ENCODE results near the gene KRTAP4-3.
"Not testable (repeated sequence)": the region's sequence is repeated elsewhere in the genome, so short reads cannot be mapped to it uniquely, and the experiment has no call there.

Gene KRTAP4-3

DNA sequence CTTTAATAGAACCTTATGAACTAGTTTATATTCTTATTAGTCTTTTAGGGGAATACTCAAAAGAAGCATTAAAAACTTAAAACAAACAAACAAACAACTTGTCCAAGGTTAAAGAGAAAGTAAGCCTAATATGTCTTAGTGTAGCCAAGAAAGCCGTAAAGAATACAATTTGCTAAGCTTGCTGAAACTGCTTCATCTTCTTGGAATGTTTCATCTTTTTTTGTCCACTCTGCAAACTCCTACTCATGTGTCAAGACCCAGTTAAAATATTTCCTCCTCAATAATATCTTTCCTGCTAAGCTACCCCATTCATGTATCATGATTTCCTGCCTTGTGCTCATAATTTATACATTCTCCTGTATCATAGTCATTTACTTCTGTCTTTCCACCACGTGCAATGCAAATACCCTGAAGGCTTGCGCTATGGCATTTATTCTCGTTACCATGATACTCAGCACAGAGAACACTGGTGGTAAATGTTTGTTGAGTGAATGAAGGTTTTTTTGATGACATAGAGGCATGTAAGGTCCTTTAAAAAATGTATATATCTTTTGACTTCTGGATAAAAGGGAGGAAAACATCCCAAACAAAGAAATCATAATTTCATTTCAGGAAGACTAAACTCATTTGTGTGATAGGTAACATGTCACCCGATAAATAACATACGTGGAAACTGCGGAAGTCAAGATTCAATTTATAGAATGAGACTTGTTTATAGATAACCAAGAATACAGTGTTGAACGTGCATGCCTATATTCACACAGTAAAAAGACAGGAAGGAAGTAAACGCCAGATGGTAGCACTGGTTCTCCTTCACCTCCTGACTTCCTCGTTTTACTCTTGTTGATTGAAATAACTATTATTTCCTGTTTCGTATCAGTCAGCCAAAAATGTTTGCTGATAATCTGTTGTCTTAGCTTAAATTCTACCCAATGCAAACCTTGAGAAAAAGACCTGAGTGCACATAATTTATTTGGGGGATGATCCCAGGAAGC is 48.0 kb downstream of the KRTAP4-3 start:
- not testable (repeated sequence) for DNase-seq (ENCODE audit: extremely low read depth in 1 of 2, low read depth in 1 of 2)

DNA sequence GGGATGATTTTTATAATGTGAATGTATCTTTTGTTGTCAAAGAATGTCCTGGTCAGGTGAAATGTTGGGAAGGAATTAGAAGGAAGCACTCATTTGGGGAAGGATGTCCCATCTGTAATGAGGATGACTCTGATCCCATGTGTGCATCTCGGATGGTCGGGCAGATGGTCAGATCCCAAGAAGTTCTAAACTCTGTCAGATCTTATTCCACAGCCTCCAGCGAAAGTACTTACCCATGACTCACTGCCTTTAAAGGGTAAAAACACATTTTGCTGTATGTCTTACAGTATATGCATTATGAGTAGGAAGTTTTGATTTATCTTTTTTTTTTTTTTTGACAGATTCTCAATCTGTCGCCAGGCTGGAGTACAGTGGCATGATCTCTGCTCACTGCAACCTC is 49.3 kb downstream of the KRTAP4-3 start:
- DNase-seq (ENCODE audit: extremely low read depth in 1 of 2, low read depth in 1 of 2) = no peak

DNA sequence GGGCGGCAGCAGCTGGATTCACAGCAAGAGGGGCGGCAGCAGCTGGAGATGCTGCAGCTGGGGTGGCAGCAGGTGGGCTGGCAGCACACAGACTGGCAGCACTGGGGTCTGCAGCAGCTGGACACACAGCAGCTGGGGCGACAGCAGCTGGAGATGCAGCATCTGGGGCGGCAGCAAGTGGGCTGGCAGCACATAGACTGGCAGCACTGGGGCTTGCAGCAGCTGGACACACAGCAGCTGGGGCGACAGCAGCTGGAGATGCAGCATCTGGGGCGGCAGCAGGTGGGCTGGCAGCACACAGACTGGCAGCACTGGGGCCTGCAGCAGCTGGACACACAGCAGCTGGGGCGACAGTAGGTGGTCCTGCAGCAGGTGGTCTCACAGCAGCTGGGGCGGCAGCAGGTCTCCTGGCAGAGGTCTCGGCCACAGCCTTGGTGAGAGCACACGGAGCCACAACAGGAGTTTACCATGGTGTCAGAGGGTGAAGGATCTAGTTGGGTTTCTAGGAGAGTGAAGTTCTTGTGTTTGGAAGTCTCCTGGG is 50.1 kb downstream of the KRTAP4-3 start, which contains the start of gene KRTAP4-11:
KRTAP4-11 (minus strand) TSS at position 528 of the 541 bp plus-strand sequence; CDS start at position 470, 58 bp downstream.
- not testable (repeated sequence) for DNase-seq (ENCODE audit: extremely low read depth in 1 of 2, low read depth in 1 of 2)
